Cardiac fibroblast (primary cell): ENCODE measurements around the gene ZNF608.

ENCODE experiments used
- DNase-seq, 2 donors: peaks; one replicate each; pipeline versions ENCODE4 v3.0.0 to v3.0.0-alpha.2; 2010; ENCODE audit warnings: low read depth in 2 of 2
- H3K4me3 ChIP-seq, 2 donors: replicated peaks in 1 of 2; 1 replicate in 1 of 2; 2 replicates in 1 of 2; pipeline ENCODE4 v1.5.1; 2011; ENCODE audit warnings: low read depth in 2 of 2, low read length in 2 of 2, mild to moderate bottlenecking in 2 of 2, moderate library complexity in 1 of 2
- TF ChIP-seq, protein P1 (sequence below): IDR thresholded peaks from one replicate; pipeline ENCODE4 v1.5.1; 2011; ENCODE audit warnings: low read depth, mild to moderate bottlenecking, low read length, inconsistent platforms

ZNF608 gene

GRCh38 chr5:124718380-124718789, 28.1 kb downstream of the ZNF608 start:
- peak in 1 of 2 donors; percentile 15 for DNase-seq
- TF ChIP-seq, protein P1, sequence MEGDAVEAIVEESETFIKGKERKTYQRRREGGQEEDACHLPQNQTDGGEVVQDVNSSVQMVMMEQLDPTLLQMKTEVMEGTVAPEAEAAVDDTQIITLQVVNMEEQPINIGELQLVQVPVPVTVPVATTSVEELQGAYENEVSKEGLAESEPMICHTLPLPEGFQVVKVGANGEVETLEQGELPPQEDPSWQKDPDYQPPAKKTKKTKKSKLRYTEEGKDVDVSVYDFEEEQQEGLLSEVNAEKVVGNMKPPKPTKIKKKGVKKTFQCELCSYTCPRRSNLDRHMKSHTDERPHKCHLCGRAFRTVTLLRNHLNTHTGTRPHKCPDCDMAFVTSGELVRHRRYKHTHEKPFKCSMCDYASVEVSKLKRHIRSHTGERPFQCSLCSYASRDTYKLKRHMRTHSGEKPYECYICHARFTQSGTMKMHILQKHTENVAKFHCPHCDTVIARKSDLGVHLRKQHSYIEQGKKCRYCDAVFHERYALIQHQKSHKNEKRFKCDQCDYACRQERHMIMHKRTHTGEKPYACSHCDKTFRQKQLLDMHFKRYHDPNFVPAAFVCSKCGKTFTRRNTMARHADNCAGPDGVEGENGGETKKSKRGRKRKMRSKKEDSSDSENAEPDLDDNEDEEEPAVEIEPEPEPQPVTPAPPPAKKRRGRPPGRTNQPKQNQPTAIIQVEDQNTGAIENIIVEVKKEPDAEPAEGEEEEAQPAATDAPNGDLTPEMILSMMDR = no peak
- H3K4me3 ChIP-seq = no peak overlapping the region

DNA sequence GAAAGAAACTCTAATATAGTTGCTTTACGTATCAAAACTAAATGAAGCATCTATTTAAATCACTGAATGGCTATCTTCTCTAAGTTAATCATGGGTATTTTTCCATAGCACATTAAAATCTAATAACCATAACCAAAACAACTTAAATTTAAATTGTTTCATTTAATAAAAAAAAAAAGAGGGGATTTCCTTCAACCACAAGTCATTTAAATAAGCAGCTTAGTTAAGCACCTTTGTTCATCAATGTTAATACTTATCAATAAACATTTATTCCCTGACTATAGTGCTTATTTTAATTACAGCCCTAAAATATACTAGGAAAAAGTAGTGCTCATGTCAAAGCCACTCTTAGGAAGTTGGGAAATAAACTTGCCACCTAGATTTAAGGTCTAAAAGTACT, 30.3 kb downstream of the ZNF608 start:
- TF ChIP-seq, protein P1 = no peak
- no peak for DNase-seq
- no peak overlapping the region for H3K4me3 ChIP-seq

- DNase-seq = no peak
- no peak overlapping the region for H3K4me3 ChIP-seq
- TF ChIP-seq, protein P1 = no peak
Observed at GRCh38 chr5:124714910-124715309, 31.5 kb downstream of the ZNF608 start.

DNA sequence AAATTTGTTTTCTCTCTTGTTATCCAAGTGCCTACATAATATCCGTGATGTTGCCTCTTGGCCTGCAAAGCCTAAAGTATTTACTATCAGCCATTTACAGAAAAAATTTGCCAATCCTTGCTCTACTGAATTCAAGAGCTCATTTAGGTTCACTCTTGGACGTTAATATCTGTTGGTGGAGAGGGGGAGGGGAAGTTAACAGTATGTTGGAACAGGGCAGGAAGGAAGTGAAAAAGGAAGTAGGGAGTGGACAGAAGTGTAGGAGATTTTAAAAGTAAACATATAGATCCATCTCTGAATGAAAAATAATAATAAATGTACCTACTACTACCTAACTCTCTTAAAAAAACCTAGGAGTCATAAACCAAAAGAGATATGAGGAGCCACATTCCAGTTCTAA, 32.8 kb downstream of the ZNF608 start:
- TF ChIP-seq, protein P1 = no peak
- no peak overlapping the region for H3K4me3 ChIP-seq
- no peak for DNase-seq

DNA sequence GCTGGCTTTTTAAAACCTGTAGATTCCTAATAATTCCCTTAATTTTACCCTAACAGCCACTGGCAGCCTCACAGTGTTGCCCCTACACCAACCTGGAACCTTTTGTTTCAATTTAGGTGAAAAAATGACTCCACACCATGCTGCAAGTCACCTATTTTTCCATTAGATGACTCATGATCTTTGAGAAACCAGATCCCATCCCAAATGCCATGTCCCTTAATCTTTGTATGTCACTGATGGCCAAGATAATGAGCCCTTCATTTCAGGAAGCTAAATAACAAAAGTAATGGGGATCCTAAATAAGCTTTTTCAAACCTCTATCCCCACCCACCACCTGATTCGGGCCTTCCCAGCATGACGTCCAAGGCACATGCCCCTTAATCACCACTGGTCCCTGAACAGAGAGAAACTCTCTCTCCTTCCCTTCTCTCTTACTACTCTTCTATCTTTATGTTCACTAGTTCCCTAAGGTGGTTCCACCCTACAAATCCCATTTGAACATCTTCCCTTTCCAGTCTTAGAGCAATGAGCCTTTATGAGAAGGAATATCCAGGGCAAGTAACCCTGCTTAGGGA, 33.6 kb downstream of the ZNF608 start:
- no peak for DNase-seq
- H3K4me3 ChIP-seq = no peak overlapping the region
- TF ChIP-seq, protein P1 = no peak

- DNase-seq = no peak
- TF ChIP-seq, protein P1 = no peak
- H3K4me3 ChIP-seq = no peak overlapping the region
Observed at GRCh38 chr5:124708086-124708485, 38.4 kb downstream of the ZNF608 start.

DNA sequence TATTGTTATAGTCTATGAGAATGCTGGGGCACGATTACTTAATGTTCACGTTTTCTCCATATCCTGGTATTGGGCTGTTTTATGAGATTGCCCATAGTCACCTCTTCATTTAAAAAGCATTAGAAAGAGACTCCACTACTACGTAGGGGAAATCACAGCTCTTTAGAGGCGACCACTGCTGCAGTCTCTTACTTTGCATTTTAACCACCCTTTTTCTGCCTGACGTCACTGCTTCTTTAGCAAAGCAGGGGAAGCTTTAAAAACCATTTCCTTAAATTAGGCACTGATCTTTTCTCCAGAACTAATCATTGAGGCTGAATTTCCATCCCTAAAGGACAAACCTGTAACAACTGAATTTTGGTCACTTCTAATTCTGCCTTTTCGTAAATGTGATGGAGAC, 38.9 kb downstream of the ZNF608 start:
- TF ChIP-seq, protein P1 = no peak
- no peak overlapping the region for H3K4me3 ChIP-seq
- no peak for DNase-seq
